ENCODE results near the gene LRRC3.

LRRC3 gene

GRCh38 chr21:44441581-44442265 lies 13.6 kb upstream of the LRRC3 start:
- no peak for TF ChIP-seq EZH2phosphoT487 (IDR thresholded peaks at IDR 0.05; ENCODE audit: borderline replicate concordance)
- Histone ChIP-seq H3K4me3 (ENCODE audit: low read length, poor library complexity, severe bottlenecking) (no peak overlapping the region), H4K20me1 (ENCODE audit: insufficient read depth, low read length, poor library complexity, severe bottlenecking) (no peaks in the 10 kb centered on the region), H3K9me3 (ENCODE audit: insufficient read depth, low read depth, low read length) (peaks cover 2% of the 10 kb centered on the region; the same call in 1 of the 2 replicates), H3F3A (ENCODE audit: low read depth) (no peaks in the 10 kb centered on the region), H3K79me2 (ENCODE audit: insufficient read depth, low read length) (no peaks in the 10 kb centered on the region), H3K36me3 (ENCODE audit: insufficient read depth, low read length) (no peaks in the 10 kb centered on the region), H3K27me3 (ENCODE audit: insufficient read depth, low read length, poor library complexity, severe bottlenecking) (no peaks in the 10 kb centered on the region), H3K9ac (ENCODE audit: low read depth, low read length, poor library complexity, severe bottlenecking) (no peak overlapping the region), H3K4me1 (ENCODE audit: insufficient read depth, low read length, poor library complexity, severe bottlenecking) (no peaks in the 10 kb centered on the region), H2AFZ (ENCODE audit: low read length) (no peak overlapping the region), H3K9me2 (replicated peaks; ENCODE audit: low read depth, low read length) (no peaks in the 10 kb centered on the region), H3K4me2 (ENCODE audit: low read depth, low read length, poor library complexity, severe bottlenecking) (no peak overlapping the region)

GRCh38 chr21:44442266-44443125 lies 12.8 kb upstream of the LRRC3 start:
- Histone ChIP-seq H3K79me2 (ENCODE audit: insufficient read depth, low read length) (no peaks in the 10 kb centered on the region), H3K4me2 (ENCODE audit: low read depth, low read length, poor library complexity, severe bottlenecking) (no peak overlapping the region), H3F3A (ENCODE audit: low read depth) (no peaks in the 10 kb centered on the region), H3K9me3 (ENCODE audit: insufficient read depth, low read depth, low read length) (no peaks in the 10 kb centered on the region; the same call in 1 of the 2 replicates), H3K36me3 (ENCODE audit: insufficient read depth, low read length) (no peaks in the 10 kb centered on the region), H3K4me1 (ENCODE audit: insufficient read depth, low read length, poor library complexity, severe bottlenecking) (no peaks in the 10 kb centered on the region), H4K20me1 (ENCODE audit: insufficient read depth, low read length, poor library complexity, severe bottlenecking) (no peaks in the 10 kb centered on the region), H3K4me3 (ENCODE audit: low read length, poor library complexity, severe bottlenecking) (no peak overlapping the region), H3K27me3 (ENCODE audit: insufficient read depth, low read length, poor library complexity, severe bottlenecking) (no peaks in the 10 kb centered on the region), H2AFZ (ENCODE audit: low read length) (no peak overlapping the region), H3K9me2 (replicated peaks; ENCODE audit: low read depth, low read length) (no peaks in the 10 kb centered on the region), H3K9ac (ENCODE audit: low read depth, low read length, poor library complexity, severe bottlenecking) (no peak overlapping the region)
- no peak for TF ChIP-seq EZH2phosphoT487 (IDR thresholded peaks at IDR 0.05; ENCODE audit: borderline replicate concordance)

DNA sequence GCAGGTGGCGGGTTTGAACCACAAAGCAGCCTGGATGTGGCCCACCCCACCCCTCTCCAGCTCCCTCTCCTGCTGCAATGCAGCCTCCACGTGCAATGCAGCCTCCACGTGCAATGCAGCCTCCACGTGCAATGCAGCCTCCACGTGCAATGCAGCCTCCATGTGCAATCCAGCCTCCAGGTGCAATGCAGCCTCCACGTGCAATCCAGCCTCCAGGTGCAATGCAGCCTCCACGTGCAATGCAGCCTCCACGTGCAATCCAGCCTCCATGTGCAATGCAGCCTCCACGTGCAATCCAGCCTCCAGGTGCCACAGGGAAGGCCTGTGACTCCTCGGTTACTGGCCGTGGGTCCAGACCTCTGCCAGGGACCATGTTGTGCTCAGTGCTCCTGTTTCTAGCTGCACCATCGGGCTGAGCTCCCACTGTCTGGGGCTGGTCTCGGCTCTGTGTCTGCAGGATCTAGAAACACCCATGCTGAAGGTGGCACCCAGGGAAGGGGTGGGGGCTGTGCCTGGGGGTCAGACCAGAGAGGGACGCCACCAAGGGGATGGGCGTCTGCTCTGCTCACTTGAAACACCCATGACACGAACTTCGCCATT lies 11.9 kb upstream of the LRRC3 start:
- H3K27me3 ChIP-seq (ENCODE audit: insufficient read depth, low read length, poor library complexity, severe bottlenecking) = no peaks in the 10 kb centered on the region
- H2AFZ ChIP-seq (ENCODE audit: low read length) = no peak overlapping the region
- no peaks in the 10 kb centered on the region for H4K20me1 ChIP-seq (ENCODE audit: insufficient read depth, low read length, poor library complexity, severe bottlenecking)
- H3K9me2 ChIP-seq (replicated peaks; ENCODE audit: low read depth, low read length) = no peaks in the 10 kb centered on the region
- no peak overlapping the region for H3K4me3 ChIP-seq (ENCODE audit: low read length, poor library complexity, severe bottlenecking)
- H3K9me3 ChIP-seq (ENCODE audit: insufficient read depth, low read depth, low read length) = no peaks in the 10 kb centered on the region; the same call in 1 of the 2 replicates
- H3K9ac ChIP-seq (ENCODE audit: low read depth, low read length, poor library complexity, severe bottlenecking) = no peak overlapping the region
- no peaks in the 10 kb centered on the region for H3K36me3 ChIP-seq (ENCODE audit: insufficient read depth, low read length)
- TF ChIP-seq EZH2phosphoT487 (IDR thresholded peaks at IDR 0.05; ENCODE audit: borderline replicate concordance) = no peak
- TF ChIP-seq, protein P1, sequence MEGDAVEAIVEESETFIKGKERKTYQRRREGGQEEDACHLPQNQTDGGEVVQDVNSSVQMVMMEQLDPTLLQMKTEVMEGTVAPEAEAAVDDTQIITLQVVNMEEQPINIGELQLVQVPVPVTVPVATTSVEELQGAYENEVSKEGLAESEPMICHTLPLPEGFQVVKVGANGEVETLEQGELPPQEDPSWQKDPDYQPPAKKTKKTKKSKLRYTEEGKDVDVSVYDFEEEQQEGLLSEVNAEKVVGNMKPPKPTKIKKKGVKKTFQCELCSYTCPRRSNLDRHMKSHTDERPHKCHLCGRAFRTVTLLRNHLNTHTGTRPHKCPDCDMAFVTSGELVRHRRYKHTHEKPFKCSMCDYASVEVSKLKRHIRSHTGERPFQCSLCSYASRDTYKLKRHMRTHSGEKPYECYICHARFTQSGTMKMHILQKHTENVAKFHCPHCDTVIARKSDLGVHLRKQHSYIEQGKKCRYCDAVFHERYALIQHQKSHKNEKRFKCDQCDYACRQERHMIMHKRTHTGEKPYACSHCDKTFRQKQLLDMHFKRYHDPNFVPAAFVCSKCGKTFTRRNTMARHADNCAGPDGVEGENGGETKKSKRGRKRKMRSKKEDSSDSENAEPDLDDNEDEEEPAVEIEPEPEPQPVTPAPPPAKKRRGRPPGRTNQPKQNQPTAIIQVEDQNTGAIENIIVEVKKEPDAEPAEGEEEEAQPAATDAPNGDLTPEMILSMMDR (conservative IDR thresholded peaks at IDR 0.05; ENCODE audit: low read length) = no peak
- no peaks in the 10 kb centered on the region for H3K79me2 ChIP-seq (ENCODE audit: insufficient read depth, low read length)
- H3F3A ChIP-seq (ENCODE audit: low read depth) = no peaks in the 10 kb centered on the region
- no peak overlapping the region for H3K4me2 ChIP-seq (ENCODE audit: low read depth, low read length, poor library complexity, severe bottlenecking)
- no peaks in the 10 kb centered on the region for H3K4me1 ChIP-seq (ENCODE audit: insufficient read depth, low read length, poor library complexity, severe bottlenecking)

- Histone ChIP-seq H3K4me3 (ENCODE audit: low read length, poor library complexity, severe bottlenecking) (no peak overlapping the region), H2AFZ (ENCODE audit: low read length) (no peak overlapping the region), H4K20me1 (ENCODE audit: insufficient read depth, low read length, poor library complexity, severe bottlenecking) (no peaks in the 10 kb centered on the region), H3K79me2 (ENCODE audit: insufficient read depth, low read length) (no peaks in the 10 kb centered on the region), H3K9me3 (ENCODE audit: insufficient read depth, low read depth, low read length) (no peaks in the 10 kb centered on the region; the same call in 1 of the 2 replicates), H3K4me2 (ENCODE audit: low read depth, low read length, poor library complexity, severe bottlenecking) (no peak overlapping the region), H3F3A (ENCODE audit: low read depth) (no peaks in the 10 kb centered on the region), H3K36me3 (ENCODE audit: insufficient read depth, low read length) (no peaks in the 10 kb centered on the region), H3K9me2 (replicated peaks; ENCODE audit: low read depth, low read length) (no peaks in the 10 kb centered on the region), H3K4me1 (ENCODE audit: insufficient read depth, low read length, poor library complexity, severe bottlenecking) (no peaks in the 10 kb centered on the region), H3K27me3 (ENCODE audit: insufficient read depth, low read length, poor library complexity, severe bottlenecking) (no peaks in the 10 kb centered on the region), H3K9ac (ENCODE audit: low read depth, low read length, poor library complexity, severe bottlenecking) (no peak overlapping the region)
- no peak for TF ChIP-seq EZH2phosphoT487 (IDR thresholded peaks at IDR 0.05; ENCODE audit: borderline replicate concordance)
- TF ChIP-seq, protein P1 (conservative IDR thresholded peaks at IDR 0.05; ENCODE audit: low read length) = no peak
Measured at GRCh38 chr21:44443891-44444285, 11.4 kb upstream of the LRRC3 start.
